ENCODE measurements around the gene SNAI3.

The SNAI3 gene

GRCh38 chr16:88685156-88686061 is 898 bp downstream of the SNAI3 start:
- TF ChIP-seq, protein P1, sequence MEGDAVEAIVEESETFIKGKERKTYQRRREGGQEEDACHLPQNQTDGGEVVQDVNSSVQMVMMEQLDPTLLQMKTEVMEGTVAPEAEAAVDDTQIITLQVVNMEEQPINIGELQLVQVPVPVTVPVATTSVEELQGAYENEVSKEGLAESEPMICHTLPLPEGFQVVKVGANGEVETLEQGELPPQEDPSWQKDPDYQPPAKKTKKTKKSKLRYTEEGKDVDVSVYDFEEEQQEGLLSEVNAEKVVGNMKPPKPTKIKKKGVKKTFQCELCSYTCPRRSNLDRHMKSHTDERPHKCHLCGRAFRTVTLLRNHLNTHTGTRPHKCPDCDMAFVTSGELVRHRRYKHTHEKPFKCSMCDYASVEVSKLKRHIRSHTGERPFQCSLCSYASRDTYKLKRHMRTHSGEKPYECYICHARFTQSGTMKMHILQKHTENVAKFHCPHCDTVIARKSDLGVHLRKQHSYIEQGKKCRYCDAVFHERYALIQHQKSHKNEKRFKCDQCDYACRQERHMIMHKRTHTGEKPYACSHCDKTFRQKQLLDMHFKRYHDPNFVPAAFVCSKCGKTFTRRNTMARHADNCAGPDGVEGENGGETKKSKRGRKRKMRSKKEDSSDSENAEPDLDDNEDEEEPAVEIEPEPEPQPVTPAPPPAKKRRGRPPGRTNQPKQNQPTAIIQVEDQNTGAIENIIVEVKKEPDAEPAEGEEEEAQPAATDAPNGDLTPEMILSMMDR (conservative IDR thresholded peaks at IDR 0.05; ENCODE audit: control insufficient read depth, insufficient read depth, low read depth, low read length): peak; percentile 77
- H3K4me3 ChIP-seq (ENCODE audit: control insufficient read depth, low read depth, low read length): peak overlapping the region; percentile 33
- peak; percentile 69 for DNase-seq (ENCODE audit: low read depth)

GRCh38 chr16:88684569-88685155 is 1.6 kb downstream of the SNAI3 start:
- H3K4me3 ChIP-seq (ENCODE audit: control insufficient read depth, low read depth, low read length): no peak overlapping the region
- no peak for DNase-seq (ENCODE audit: low read depth)
- TF ChIP-seq, protein P1 (conservative IDR thresholded peaks at IDR 0.05; ENCODE audit: control insufficient read depth, insufficient read depth, low read depth, low read length): no peak

- no peak for DNase-seq (ENCODE audit: low read depth)
- TF ChIP-seq, protein P1 (conservative IDR thresholded peaks at IDR 0.05; ENCODE audit: control insufficient read depth, insufficient read depth, low read depth, low read length): no peak
- no peak overlapping the region for H3K4me3 ChIP-seq (ENCODE audit: control insufficient read depth, low read depth, low read length)
Measured at GRCh38 chr16:88681709-88682451, 4.4 kb downstream of the SNAI3 start.

DNA sequence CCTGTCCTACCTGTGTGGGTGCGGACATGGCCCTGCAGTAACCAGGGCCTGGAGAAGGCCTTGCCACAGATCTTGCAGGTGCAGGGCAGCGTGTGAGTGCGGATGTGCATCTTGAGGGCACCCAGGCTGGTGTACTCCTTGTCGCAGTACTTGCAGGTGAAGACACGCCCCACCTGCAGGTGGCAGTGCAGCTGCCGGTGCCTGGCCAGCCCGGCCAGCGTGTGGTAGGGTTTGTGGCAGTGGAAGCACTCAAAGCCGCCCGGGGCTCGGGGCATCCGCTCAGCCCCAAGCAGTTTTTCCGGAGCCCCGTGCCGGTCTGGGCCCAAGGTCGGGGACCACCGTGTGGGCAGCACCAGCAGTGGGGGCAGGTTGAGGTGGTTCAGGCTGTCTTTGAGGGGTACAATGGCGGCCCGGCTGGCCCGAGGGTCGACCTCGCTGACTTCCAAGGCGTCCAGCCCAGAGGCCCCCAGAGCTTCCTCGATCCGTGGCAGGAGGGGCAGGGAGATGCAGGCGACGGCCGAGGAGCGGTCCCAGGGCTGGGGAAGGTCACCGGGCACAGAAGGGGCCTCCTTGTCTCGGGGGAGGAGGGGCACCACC is 5.1 kb downstream of the SNAI3 start:
- no peak for DNase-seq (ENCODE audit: low read depth)
- H3K4me3 ChIP-seq (ENCODE audit: control insufficient read depth, low read depth, low read length): no peak overlapping the region
- TF ChIP-seq, protein P1 (conservative IDR thresholded peaks at IDR 0.05; ENCODE audit: control insufficient read depth, insufficient read depth, low read depth, low read length): peak; percentile 6

DNA sequence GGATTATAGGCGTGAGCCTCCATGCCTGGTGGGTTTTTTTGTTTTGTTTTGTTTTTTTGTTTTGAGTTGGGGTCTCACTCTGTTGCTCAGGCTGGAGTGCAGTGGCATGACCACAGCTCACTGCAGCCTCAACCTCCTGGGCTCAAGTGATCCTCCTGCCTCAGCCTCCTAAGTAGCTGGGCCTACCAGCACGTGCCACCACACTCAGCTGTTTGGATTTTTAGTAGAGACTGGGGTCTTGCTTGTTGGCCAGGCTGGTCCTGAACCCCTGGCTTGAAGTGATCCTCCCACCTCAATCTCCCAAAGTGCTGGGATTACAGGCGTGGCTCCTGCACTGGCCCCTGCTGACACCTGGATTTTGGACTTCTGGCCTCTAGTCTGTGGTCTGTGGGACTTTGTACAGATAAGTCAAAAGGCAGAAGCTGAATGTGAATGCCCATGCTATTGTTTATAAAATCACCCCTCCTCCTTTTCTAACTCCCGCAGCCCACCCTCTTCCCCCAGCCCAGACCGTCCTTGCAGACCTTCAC is 5.7 kb downstream of the SNAI3 start:
- H3K4me3 ChIP-seq (ENCODE audit: control insufficient read depth, low read depth, low read length): no peak overlapping the region
- TF ChIP-seq, protein P1 (conservative IDR thresholded peaks at IDR 0.05; ENCODE audit: control insufficient read depth, insufficient read depth, low read depth, low read length): no peak

More for the DNA sequence above, 5.7 kb downstream of the SNAI3 start:
- DNase-seq (ENCODE audit: low read depth): no peak
